Measurements from ENCODE around the gene TIGD4. TPM values are rescaled to one million over a fixed set of nuclear protein-coding genes. Genes with fewer than 3 reads are reported as not detected.

TIGD4 gene
- total RNA-seq, 4 donors from 2014 or later: 0.14 to 0.95 (median 0.75) TPM; not detected in 1

DNA sequence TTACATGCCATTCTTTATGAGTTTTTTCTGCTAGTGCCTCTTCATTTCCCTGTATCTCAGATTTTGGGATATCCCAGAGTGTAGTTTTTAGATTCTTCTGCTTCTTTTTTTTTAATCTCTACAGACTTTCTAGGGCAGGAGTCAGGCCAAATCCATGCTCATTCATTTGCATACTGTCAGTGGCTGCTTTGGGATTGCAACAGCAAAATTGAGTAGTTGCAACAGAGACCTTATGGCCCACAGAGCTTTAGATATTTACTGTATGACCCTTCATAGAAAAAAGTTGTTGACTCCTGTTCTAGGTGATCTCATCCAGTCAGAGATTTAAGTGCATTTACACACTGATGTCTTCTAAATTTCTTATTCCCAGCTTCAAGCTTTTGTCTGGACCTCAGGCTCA is 35.5 kb upstream of the TIGD4 start:
- H3K36me3 ChIP-seq: peaks cover 0 to 4% (median 0%) of the 10 kb centered on the region in 4 donors

DNA sequence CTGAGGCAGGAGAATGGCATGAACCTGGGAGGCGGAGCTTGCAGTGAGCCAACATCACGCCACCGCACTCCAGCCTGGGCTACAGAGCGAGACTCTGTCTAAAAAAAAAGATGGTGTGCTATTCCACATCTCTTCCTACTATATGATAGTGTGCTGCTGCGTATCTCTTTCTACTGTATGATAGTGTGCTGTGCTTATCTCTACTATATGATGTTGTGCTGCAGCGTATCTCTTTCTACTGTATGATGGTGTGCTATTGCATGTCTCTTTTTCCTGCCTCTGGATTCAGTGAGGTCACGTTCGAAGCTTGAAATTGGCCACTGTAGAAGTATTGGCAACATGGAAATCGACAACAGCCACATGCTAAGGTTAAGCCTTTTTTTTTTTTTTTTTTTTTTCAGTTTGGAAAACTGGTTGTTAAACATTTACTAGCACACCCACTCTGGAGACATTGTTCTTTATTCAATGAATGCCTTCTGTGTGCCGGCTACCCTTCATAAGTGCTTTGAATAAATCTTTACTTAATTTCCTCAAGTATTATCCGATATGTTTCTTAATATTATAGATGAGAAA is 31.3 kb upstream of the TIGD4 start:
- H3K9me3 ChIP-seq: peaks cover 0 to 7% of the 10 kb centered on the region in 2 donors
- no peaks in the 10 kb centered on the region for H3K27me3 ChIP-seq
- no peak overlapping the region for H3K4me3 ChIP-seq
- no peak for DNase-seq
- TF ChIP-seq POLR2AphosphoS5 (IDR thresholded peaks at IDR 0.05) (no peak), POLR2A (IDR thresholded peaks at IDR 0.05) (no peak), EP300 (IDR thresholded peaks at IDR 0.05; ENCODE audit: low read depth) (no peak)
- TF ChIP-seq, protein P1, sequence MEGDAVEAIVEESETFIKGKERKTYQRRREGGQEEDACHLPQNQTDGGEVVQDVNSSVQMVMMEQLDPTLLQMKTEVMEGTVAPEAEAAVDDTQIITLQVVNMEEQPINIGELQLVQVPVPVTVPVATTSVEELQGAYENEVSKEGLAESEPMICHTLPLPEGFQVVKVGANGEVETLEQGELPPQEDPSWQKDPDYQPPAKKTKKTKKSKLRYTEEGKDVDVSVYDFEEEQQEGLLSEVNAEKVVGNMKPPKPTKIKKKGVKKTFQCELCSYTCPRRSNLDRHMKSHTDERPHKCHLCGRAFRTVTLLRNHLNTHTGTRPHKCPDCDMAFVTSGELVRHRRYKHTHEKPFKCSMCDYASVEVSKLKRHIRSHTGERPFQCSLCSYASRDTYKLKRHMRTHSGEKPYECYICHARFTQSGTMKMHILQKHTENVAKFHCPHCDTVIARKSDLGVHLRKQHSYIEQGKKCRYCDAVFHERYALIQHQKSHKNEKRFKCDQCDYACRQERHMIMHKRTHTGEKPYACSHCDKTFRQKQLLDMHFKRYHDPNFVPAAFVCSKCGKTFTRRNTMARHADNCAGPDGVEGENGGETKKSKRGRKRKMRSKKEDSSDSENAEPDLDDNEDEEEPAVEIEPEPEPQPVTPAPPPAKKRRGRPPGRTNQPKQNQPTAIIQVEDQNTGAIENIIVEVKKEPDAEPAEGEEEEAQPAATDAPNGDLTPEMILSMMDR (IDR thresholded peaks at IDR 0.05): no peak
- peaks cover 0 to 8% (median 6%) of the 10 kb centered on the region in 4 donors for H3K4me1 ChIP-seq
- no peak overlapping the region for H3K27ac ChIP-seq
- WGBS, 2 donors (ENCODE audit: low coverage in 1 of 2): 37 to 65% methylated on average over 6 to 11 of the region's 11 CpGs
- no peaks in the 10 kb centered on the region for H3K36me3 ChIP-seq
- intact Hi-C loops (cut with DNase I; ENCODE audit: low total_unique reads): no loop called here
- in situ Hi-C loops (cut with MboI; ENCODE audit: low pct_ligation_motif_present in 1 of 4, low pct_unique_long_range_greater_than_20kb in 1 of 4, low sequenced_read_pairs in 3 of 4): no loop called here

More for the DNA sequence above, 35.5 kb upstream of the TIGD4 start:
- H3K4me3 ChIP-seq: no peak overlapping the region
- peaks cover 0 to 4% (median 0%) of the 10 kb centered on the region in 4 donors for H3K4me1 ChIP-seq
- no peak overlapping the region for H3K27ac ChIP-seq
- H3K9me3 ChIP-seq: peaks cover 0 to 7% of the 10 kb centered on the region in 2 donors
- TF ChIP-seq POLR2AphosphoS5 (IDR thresholded peaks at IDR 0.05) (no peak), POLR2A (IDR thresholded peaks at IDR 0.05) (no peak), EP300 (IDR thresholded peaks at IDR 0.05; ENCODE audit: low read depth) (no peak)
- TF ChIP-seq, protein P1 (IDR thresholded peaks at IDR 0.05): no peak
- no peak for DNase-seq
- no peaks in the 10 kb centered on the region for H3K27me3 ChIP-seq
- intact Hi-C loops (cut with DNase I; ENCODE audit: low total_unique reads) (no loop called here), in situ Hi-C loops (cut with MboI; ENCODE audit: low pct_ligation_motif_present in 1 of 4, low pct_unique_long_range_greater_than_20kb in 1 of 4, low sequenced_read_pairs in 3 of 4) (no loop called here)

DNA sequence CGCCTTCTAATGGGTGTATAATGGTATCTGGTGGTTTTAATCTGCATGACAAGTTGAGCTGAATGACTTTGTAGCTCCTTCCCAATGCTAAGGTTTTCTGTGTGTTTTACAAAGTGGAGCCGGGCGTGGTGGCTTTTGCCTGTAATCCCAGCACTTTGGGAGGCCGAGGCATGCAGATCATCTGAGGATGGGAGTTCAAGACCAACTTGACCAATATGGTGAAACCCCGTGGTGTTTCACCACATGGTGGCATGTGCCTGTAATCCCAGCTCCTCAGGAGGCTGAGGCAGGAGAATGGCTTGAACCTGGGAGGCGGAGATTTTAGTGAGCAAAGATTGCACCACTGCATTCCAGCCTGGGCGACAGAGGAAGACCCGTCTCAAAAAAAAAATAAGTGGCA is 29.1 kb upstream of the TIGD4 start:
- 96 to 100% methylated on average over 2 to 8 of the region's 8 CpGs for WGBS, 2 donors (ENCODE audit: low coverage in 1 of 2)
- Histone ChIP-seq H3K27me3 (no peaks in the 10 kb centered on the region), H3K4me3 (no peak overlapping the region), H3K9me3 (no peaks in the 10 kb centered on the region), H3K36me3 (no peaks in the 10 kb centered on the region), H3K4me1 (peaks cover 0 to 20% (median 9%) of the 10 kb centered on the region in 4 donors), H3K27ac (no peak overlapping the region)
- intact Hi-C loops (cut with DNase I; ENCODE audit: low total_unique reads): no loop called here
- TF ChIP-seq POLR2A (IDR thresholded peaks at IDR 0.05) (no peak), POLR2AphosphoS5 (IDR thresholded peaks at IDR 0.05) (no peak), EP300 (IDR thresholded peaks at IDR 0.05; ENCODE audit: low read depth) (no peak)
- TF ChIP-seq, protein P1 (IDR thresholded peaks at IDR 0.05): no peak
- in situ Hi-C loops (cut with MboI; ENCODE audit: low pct_ligation_motif_present in 1 of 4, low pct_unique_long_range_greater_than_20kb in 1 of 4, low sequenced_read_pairs in 3 of 4): no loop called here
- no peak for DNase-seq

DNA sequence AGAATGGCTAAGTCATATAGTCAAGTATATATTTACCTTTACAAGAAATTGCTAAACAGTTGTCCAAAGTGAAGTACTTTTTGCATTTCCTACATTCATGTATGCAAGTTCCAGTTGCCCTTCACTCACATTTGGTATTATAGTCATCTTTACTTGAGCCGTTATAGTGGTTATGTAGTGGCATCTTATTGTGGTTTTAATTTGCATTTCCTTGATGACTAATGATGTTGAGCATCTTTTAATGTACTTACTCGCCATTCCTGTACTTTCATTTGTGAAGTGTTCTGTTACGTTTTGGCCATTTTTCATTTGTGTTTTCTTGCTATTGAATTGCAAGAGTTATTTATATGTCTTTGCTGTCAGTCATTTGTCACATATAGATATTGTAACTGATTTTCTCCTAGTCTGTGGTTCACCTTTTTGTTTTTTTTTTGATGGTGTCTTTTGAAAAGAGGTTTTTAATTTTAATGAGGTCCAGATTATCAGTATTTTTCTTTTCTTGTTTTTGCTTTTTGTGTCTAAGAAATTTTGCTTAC is 27.8 kb upstream of the TIGD4 start:
- Histone ChIP-seq H3K27me3 (no peaks in the 10 kb centered on the region), H3K27ac (no peak overlapping the region), H3K4me1 (peaks cover 0 to 28% (median 13%) of the 10 kb centered on the region in 4 donors), H3K4me3 (no peak overlapping the region), H3K36me3 (no peaks in the 10 kb centered on the region), H3K9me3 (no peaks in the 10 kb centered on the region)
- no peak for TF ChIP-seq EP300 (IDR thresholded peaks at IDR 0.05; ENCODE audit: low read depth)
- TF ChIP-seq, protein P1 (IDR thresholded peaks at IDR 0.05): no peak
- TF ChIP-seq POLR2AphosphoS5 (IDR thresholded peaks at IDR 0.05): no peak
- no peak for TF ChIP-seq POLR2A (IDR thresholded peaks at IDR 0.05)
- whole genome bisulfite sequencing, 2 donors (ENCODE audit: low coverage in 1 of 2): 69 to 76% methylated on average over 3 of the region's 3 CpGs
- intact Hi-C loops (cut with DNase I; ENCODE audit: low total_unique reads) (no loop called here), in situ Hi-C loops (cut with MboI; ENCODE audit: low pct_ligation_motif_present in 1 of 4, low pct_unique_long_range_greater_than_20kb in 1 of 4, low sequenced_read_pairs in 3 of 4) (no loop called here)
- no peak for DNase-seq
